NOMO-1 treated with DMSO at 0.1 percent for 48 hours (cell line): ENCODE measurements around the gene CDCA5.

Experiments
- DNase-seq: peaks from one replicate; lab custom pipeline; 2025; ENCODE audit not compliant: unreplicated experiment; lab: John Stamatoyannopoulos, UW

Gene CDCA5

DNA sequence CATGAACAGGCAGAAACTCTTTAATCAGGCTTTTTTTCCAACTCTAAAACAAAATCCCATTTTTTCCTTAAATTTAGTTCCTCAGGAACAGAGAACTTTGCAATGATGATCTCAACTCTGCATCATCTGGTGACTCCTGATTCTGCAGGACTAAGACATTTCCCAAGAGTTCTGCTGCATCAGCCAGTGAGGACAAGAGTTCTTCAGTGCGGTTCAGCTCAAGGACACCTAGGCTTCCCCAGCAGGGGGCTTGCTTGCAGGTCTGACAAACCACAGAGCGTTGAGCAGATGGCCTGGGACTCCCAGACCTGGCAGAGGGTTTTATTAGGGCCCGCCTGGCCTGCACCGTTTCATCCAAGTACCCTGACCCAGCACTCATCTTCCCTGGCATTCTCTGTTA lies 6.4 kb downstream of the CDCA5 start:
- no peak for DNase-seq

DNA sequence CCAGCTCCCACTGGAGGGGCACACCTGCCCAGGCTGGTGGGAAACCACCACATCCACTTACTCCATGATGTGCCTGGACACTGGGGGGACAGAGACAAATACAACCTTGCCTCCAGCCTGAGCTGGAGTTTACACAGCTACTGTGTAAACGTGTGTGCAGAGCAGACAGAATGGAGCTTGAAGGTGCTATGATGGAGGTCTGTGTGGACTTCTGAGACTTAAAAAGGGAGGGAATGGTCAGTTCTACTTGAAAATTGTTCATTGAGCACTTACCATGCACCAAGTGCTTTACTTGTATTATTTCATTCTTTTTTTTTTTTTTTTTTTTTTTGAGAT lies 11.2 kb downstream of the CDCA5 start:
- no peak for DNase-seq

DNA sequence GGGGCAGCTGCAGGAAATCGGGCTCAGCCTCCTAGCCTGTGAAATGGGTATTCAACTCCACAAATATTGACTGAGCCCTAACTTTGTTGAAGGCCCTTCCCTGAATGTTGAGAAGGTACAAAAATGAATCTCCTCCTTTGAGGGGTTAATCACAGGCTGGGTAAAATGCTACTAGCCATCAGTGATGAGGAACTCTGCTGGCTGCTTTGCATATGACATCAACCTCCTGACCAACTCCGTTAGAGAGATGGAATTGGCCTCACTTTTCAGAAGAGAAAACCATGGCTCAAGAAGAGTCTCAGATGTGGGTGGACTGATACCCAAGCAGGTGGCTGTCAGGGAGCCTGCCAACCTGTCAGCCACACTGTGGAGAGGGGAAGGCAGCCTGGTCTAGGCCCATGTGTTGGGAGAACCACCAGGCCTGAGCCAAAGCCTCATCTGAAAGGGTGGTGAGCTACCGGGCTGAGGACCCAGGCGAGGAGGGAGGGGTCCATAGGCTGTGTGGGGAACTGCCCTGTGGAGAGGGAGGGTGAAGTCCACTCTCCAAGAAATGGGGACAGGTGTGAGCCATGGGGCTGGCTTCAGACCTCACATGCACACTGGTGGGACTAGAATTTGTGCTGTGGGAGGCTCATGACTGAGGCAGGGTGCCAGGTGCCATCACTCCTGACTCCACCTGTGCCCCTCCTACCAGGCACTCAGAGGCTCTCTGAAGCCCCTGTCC lies 11.8 kb downstream of the CDCA5 start:
- DNase-seq, result no peak

DNA sequence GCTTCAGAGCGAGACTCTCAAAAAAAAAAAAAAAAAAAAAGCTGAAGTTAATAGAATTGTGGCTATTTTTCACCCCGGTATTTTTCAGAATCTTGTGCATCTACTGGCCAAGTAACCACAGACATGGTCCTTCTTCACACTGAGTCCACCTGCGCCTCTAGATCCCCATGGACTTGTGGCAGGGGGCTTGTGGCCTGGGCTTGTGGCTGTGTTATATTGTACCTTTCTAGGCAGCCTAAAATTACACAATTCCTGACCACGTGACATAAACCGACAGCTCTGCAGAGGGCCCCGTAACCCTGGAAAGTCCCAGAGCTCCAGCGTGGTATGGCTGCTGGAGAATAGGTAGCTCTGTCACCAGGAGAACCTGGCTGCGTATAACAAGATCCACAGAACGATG lies 14.6 kb downstream of the CDCA5 start:
- DNase-seq, result peak; percentile 64

DNA sequence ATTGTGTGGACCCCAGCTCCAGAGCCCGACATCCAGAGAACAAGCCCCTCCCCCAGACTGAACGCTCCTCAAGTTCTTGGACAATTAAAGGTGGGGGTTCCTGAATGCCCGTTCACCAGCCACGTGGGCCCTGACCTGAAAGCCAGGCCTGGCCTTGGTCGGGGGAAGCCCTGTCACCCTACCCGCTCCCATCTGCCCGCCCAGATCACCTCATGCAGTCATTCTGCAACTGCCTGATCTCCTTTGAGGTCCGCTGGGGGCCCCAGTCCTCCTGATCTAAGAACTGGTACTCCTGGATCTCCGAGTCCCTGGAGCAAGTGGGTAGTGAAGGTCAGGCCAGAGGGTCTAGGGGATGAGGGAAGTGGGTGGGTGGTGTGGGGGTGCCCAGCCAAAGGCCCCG lies 16.4 kb downstream of the CDCA5 start:
- no peak for DNase-seq

DNA sequence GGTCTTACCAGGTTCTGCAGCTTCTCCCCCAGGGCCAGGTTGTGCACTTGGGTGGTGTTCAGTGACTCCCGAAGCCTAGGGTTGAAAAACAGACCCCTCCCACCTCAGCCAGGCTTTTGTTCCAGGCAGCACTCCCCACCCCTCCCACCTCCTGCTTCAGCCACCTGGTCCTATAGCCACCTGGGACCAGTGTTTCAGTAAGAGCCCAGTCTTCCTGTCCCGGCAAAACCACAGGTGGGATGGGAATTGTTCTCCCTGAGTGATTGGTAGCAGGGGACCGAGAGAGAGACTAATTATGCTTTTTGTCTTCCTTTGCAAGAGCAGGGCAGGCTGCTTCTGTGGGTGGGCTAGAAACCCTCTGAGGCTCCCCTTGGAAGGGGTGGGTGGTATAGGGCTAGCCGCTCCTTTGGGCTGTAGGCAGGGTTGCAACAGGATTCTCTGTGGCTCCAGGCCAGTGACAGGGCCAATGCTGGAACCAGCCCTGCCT lies 17.0 kb downstream of the CDCA5 start:
- no peak for DNase-seq

DNA sequence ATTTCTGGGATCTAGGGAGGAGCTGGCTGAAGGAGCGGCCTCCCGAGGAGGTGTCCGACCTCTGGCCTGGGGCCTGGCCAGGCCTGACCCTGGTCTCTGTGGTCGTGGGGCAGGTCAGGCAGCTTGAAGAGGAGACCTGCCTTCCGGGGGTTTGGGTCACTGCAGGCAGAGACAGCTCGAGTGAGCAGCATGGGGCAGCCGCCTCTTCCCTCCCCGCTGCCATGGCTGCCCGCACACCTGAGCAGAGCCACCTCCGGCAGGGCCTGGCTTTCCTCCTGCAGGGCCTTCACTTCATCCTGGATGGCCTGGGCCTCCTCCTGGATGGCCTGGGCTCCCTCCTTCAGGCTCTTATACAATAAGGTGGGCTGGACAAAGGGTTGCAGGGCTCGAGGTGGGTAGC lies 17.5 kb downstream of the CDCA5 start:
- no peak for DNase-seq

DNA sequence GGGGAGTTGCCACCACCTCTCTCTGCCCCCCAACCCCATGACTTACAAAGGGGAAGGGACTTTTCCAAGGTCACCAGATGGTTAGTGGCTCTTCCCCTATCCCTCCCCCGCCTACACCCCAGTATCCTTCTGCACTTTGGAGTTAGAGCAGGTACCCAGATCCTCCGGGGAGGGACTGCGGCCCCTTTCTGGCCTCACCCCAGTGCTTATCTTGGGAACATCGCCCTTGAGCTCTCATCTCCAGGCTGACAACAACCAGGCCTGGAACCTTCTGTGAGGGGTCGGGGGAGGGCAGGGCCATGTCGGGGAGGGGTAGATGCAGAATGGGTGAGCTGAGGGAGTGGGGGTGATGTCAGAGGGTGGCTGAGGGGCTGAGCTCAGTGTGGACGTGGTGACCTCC lies 18.0 kb downstream of the CDCA5 start:
- no peak for DNase-seq

DNA sequence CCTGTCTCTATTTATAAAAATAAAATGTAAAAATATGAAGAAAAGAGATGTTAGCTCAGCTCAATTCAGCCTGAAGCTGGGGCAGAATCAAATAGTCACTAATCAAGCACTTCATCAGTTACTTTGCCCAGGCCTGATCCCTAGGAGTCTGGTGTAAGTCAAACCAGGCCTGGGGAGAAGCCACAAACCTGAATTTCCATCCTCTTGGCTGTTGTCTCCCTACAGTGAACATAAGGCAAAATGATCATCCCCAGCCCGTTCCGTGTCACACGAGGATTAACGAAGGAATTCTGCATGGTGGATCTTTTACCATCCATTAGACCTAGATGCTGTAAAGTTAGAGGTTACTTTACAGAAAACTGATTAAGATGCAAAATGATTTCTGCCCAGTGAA lies 19.0 kb downstream of the CDCA5 start:
- no peak for DNase-seq

DNA sequence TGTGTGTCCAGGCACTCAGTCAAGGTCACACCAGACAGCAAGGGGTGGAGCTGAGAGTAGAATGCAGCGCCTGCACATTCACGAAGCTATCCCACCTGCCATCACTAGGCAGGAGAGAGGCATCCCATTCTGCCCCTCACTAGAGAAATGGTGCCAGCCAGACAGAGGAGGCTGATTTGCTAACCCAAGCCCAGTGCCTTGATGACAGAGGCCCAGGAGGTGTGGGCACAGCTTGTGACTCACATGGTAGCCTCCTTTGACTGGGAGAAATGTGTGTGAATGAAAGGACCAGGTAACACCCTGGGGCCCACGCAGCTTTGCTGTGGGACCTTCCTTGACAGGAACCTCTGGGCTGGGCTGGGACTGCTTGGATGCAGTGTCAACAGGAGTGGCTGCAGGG lies 20.3 kb downstream of the CDCA5 start:
- no peak for DNase-seq

DNA sequence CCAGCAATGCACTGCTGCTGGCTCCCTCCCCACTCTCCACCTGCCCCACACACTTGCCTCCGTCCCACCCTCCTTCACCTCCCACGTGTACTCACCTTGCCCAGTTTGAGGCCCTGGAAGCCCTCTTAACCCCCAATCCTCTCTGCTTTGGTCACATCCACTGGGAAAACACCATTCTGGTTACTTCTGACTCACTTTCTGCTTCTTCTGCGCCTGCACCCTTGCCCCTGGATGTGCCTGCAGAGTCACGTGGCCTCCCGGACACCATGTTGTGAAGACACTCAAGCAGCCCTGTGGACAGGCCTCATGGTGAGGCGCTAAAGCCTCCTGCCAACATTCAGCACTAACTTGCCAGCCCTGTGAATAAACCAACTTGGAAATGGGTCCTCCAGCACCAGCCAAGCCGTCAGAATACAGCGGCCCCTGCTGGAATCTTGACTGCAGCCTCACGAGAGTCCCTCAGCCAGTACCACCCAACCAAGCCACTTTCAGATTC lies 22.9 kb downstream of the CDCA5 start:
- DNase-seq, result peak; percentile 35

DNA sequence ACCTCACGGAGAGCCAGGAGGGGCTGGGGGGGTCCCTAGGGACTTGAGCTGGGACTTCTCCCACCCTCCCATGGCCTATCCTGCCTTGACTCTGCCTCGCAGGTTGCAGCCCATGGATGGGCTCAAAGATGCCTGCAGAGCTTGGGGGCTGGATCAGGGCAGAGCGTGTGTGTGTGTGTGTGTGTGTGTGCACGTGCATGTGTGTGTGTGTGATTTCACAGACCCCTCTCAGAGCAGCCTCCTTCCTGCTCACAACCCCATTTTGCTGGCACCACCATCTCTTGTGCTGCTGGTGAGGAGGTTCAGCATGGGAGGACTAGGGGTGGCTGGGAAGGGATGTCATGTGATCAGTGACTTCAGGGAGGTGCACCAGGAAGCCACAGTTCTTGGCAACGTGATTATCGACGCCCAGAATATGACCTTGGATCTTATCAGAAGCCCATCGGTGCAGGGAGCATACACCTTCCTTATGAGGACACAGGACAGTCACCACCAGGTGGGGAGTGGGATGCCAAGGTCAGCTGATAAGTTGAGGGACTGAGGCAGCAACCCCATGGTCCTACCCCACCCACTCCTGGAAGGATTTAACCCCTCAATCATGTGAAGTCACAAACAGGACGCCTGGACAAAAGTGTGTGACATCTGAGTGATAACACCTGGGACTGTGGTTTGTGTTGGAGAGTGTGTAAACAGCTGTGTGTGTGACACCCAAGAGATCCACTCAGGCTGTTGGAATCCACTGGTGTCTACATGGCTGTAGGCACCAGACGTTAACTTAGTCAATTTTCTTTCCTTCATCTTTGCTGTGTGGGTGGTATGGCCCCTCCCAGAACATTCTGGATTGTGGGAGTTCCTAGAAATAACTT lies 23.6 kb downstream of the CDCA5 start:
- no peak for DNase-seq

DNA sequence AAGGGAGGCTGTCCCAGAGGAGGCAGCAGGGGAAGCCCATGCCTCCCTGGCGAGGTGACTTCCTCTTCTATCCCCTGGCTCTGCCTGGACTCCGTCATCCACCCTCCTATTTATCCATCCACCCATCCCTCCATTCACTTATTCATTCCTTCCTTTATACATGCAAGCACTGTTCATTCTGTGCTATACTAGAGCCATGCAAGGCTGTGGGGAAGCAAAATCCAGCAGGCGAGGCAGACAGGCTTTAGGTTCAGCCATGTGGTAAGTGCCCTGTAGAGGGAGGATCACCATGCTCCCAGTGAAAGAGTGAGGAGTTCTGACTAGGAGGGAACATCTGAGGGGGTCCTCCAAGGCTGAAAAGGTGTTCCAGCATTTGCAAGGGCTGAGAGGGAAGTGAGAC lies 24.3 kb downstream of the CDCA5 start:
- no peak for DNase-seq

DNA sequence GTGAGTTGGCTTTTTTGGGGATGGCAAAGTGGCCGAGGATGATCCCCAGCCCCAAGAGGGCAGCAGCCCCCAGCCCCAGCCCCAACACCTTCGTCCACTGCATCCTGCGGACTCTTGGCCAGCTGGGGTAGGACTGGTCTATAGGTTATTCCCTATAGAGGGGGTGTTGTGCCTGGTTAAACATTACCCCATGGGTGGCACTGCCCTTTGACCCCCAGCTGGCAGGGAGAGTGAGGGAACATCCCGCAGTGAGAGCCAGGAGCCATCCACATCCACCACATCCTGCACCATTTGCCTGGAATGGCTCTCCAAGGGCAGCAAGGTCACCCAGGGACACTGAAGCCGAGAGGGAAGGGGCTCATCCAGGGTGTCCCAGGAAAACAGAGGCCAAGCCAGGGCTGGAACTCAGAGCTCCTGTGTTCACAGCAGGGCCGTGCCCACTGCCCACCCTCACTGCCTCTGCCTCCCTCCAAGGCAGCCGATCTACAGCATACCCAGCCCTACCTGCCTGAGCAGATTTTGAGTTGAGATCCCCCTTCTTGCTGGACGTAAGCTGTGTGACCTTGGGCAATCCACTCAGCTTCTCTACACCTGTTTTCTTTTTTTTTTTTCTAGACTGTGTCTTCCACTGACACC lies 25.3 kb downstream of the CDCA5 start, which contains the start of gene NAALADL1:
Gene NAALADL1, minus strand, starts transcription at position 135 of the 636 bp plus-strand sequence. Its CDS starts 32 bp downstream, at position 103.
- no peak for DNase-seq

DNA sequence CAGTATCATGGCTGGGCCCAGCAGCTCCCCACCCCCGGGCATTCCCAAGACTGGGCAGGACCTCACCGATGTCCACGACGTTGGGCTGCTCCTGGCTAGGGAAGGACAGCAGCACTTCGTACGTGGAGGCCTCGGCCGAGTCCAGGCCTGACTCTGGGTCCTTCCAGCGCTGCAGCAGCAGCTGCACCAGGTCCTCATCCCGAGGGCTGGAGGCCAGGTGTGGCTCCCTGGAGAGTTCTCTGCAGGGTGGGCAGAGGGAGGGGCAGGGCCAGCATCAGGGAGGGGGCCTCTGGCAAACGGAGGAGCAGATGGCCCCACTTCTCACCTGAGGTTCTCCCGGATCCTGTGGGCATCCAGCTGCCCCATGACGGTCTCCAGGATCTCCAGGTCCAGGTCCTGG lies 25.8 kb downstream of the CDCA5 start:
- no peak for DNase-seq

DNA sequence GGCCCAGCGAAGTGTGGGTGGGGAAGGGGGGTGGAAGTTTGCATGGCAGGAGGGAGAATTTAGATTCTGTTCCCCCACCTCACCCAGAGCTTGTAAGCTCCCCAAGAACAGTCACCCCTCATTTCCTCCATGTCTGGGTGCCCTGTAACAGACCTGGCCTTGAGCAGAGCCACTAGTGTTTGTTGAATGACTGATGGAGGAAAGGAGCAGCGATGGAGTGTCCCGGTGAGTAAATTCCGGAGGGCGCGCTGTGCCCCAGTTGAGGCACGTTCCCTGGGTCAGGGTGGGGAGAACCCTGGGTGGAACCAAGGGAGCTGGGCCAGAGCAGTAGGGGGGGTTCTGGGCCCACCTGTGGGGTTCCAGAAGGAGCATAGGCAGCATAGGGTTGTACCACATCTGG lies 26.3 kb downstream of the CDCA5 start:
- DNase-seq, result no peak

DNA sequence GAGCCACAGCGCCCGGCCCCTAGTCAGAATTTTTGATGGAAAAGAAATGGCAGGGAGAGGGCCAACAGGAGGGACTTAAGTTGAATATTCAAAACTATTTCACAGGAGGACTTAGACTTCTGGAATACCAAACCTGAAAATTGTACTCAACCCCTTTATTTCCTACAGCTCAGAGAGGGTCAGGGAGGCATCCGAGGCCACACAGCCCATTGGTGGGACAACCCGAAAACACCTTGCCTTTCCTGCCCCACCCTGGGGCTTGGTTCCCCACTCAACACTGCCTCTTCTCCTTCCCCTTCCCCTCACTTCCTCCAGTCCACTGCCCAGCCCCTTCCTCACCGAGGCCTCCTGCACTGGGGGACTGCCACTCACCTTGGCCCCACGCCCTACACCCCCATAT lies 26.8 kb downstream of the CDCA5 start:
- DNase-seq, result no peak

DNA sequence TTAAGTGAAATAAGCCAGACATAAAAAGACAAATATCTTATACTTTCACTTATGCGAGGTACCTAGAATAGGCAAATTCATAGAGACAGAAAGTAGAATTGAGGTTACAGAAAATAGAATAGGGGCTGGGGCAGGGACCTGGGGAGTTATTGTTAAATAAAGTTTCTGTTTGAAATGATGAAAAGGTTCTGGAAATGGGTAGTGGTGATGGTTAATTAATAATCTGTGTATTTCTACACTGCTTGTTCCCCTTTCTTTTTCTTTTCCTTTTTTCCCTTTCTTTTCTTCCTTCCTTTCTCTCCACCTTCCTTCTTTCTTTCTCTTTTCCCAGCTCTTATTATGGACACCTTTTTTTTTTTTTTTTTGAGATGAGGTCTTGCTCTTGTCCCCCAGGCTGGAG lies 28.3 kb downstream of the CDCA5 start:
- DNase-seq, result no peak

DNA sequence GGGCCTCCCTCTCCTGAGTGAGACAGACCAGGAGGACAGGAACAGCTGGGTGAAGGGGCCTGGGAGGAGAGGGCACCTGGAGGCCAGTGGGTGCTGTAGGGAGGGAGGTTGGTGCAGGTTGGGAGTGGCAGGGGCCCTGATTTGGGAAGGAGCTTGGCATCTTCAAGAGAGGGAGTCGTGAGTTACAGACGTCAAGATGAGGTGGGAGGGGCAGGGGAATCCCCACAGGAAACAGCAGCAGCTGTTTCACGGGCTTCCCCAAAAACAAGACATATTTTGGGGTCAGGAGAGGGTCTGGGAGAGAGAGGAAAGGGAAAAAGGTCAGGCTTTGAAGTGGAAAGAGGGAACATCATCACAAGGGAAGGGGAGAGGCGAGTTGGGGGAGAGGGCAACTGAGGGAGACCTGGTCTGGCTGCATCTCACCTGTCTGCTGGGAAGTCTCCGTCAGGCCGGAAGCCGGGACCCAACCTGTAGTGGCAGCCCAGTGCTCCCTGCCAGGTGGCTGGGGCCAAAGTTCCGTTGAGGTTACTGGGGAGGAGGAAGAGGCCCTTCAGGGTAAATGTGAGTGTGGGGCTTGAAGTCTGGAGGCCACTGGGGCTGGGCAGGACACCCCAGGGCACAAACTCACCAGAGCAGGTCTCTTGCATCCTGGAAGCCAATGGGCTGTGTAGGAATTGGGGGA lies 29.9 kb downstream of the CDCA5 start:
- no peak for DNase-seq

DNA sequence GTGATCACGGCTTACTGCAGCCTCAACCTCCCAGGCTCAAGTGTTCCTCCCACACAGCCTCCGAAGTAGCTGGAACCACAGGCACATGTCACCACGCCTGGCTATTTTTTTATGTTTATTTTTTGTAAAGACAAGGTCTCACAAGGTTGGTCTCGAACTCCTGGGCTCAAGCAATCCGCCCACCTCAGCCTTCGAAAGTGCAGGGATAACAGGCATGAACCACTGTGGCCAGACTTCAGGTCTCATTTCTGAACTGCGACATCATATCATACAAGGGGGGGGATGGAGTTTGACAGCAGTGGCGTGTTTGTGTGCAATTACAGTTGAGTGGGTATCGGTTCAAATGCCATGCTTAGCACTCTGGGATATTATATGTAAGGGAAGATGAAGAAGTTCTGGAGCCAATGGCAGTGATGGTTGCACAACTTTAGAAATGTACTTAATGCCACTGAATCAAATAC lies 32.4 kb downstream of the CDCA5 start:
- no peak for DNase-seq
